Kidney tubule cell (primary cell): Measurements from ENCODE around the gene BLACAT1.
"Not testable (repeated sequence)": the region's sequence is repeated elsewhere in the genome, so short reads cannot be mapped to it uniquely, and the experiment has no call there.

Experiments used
- DNase-seq: peaks from one replicate; pipeline ENCODE4 v3.0.0-alpha.2; 2018; ENCODE audit warnings: low spot score

The BLACAT1 gene

DNA sequence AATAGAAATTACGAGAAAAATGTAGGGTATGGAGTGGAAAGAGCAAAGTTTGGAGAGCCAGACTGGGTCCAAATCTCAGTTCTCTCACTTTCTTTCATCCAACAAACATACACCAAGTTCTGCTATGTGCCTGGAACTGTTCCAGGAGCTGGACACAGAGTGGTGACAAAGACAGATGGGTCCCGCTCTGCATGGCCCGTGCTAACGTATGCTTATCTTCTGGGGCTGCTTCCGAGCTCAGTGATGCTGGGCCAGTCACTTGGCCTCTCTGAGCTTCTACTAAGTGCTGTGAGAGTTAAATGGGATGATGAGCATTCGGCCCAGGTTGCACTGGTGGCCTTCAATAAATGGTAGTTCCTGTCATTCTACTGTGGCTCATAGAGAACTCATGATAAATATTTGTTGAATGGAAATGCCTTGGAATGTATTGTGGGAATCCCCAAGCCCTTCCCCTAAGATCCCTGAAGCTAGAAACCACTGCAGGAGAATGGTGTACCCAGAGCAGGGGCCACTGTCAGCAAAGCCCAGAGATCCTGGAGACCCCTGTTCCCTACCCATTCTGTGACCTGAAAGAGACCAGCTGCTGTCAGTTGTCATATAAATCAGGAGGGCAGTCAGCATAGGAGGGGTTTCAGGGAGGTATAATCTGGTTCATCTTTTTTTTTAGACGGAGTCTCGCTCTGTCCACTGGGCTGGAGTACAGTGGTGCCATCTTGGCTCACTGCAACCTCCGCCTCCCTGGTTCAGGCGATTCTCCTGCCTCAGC is 37.8 kb downstream of the BLACAT1 start:
- no peak for DNase-seq

DNA sequence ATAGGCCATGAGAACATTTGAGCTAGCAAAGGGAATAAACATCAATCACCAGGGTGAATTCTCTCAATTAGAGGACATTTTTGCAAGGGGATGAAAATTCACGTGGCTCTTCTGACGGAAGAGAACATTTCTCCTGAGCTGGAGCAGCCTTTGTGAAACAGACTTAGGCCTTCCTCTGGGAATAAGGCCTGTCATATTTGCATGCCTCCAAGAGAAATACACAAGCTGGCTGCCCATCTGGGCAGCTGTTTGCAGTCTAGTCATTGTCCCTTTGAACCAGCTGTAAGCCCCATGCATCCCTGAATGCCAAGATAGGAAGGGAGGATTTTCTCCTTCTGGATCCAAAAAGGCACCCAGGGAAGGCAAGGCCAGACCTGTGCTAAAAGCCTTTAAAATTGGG is 39.5 kb downstream of the BLACAT1 start:
- no peak for DNase-seq

DNA sequence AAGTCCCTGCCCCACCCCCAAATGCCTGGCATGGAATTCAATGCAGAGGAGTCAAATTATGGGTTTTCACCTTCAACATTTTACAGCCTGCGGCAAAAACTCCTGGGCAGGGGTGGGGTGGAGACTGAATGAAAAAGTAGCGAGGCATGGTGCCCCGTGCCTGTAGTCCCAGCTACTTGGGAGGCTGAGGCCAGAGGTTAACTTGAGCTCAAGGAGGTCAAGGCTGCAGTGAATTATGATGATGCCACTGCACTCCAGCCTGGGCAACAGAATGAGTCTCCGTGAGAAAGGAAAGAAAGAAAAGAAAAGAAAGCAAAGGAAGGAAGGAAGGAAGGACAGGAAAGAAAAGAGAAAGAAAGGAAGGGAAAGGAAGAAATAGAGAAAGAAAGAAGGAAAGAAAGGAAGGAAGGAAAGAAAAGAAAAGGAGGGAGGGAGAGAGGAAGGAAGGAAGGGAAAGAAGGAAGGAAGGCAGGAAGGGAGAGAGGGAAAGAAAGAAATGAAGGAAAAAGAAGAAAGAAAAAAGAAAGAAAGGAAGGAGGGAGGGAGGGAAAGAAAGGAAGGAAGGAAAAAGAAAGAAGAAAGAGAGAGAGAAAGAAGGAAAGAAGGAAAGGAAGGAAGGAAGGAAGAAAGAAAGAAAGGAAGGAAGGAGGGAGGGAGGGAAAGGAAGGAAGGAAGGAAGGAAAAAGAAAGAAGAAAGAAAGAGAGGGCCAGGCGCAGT is 45.1 kb downstream of the BLACAT1 start:
- DNase-seq: no peak

DNA sequence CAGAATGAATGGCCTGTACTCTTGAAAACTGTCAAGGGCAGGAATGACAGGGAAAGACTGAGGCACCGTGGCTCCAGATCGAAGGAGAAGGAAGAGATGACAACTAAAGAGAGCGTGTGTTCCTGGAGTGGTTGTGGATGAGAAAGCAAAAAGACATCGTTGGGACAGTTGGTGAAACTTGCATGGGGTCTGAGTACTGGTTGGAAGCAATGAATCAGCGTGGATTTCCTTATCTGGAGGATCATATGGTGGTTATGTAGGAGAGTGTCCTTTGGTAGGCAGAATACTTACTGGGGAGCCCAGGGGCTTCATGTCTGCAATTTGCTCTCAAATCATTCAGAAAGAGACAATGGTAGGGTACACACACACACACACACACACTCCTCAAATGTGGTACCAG is 47.9 kb downstream of the BLACAT1 start:
- DNase-seq: no peak

DNA sequence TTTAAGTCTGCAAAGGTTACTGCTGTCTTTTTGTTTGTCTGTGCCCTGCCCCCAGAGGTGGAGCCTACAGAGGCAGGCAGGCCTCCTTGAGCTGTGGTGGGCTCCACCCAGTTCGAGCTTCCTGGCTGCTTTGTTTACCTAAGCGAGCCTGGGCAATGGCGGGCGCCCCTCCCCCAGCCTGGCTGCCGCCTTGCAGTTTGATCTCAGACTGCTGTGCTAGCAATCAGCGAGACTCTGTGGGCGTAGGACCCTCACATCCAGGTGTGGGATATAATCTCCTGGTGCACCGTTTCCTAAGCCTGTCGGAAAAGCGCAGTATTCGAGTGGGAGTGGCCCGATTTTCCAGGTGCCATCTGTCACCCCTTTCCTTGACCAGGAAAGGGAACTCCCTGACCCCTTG is 49.6 kb downstream of the BLACAT1 start:
- DNase-seq: not testable (repeated sequence)
